BJ (cell line): Measurements from ENCODE around the gene UBR3. TPM values are rescaled to one million over a fixed set of nuclear protein-coding genes. Genes with fewer than 3 reads are reported as not detected.

Experiments used
- CTCF ChIA-PET: fragments of 350-600 bp; formaldehyde crosslinking; extraction: SDS; loops from one replicate; lab custom pipeline; 2021; ENCODE audit warnings: antibody characterized with exemption, inconsistent platforms; lab: Yijun Ruan, JAX
- POLR2A ChIA-PET: fragments of 300-600 bp; sonication (Branson Sonifier 250); formaldehyde crosslinking; extraction: SDS; loops from one replicate; lab custom pipeline; 2021; ENCODE audit warnings: antibody characterized with exemption; lab: Charles Lee
- DNase-seq: peaks from one replicate; pipeline ENCODE4 v3.0.0-alpha.2; 2011; ENCODE audit warnings: low read depth
- H3K27me3 ChIP-seq: 2 replicates; pipeline ENCODE4 v1.6.0; 2011; ENCODE audit warnings: low read length; ENCODE audit not compliant: control insufficient read depth, insufficient read depth
- H3K36me3 ChIP-seq: 2 replicates; pipeline ENCODE4 v1.5.1; 2011; ENCODE audit warnings: low read length; ENCODE audit not compliant: control insufficient read depth, insufficient read depth
- H3K4me3 ChIP-seq: 2 replicates; pipeline ENCODE4 v1.5.1; 2011; ENCODE audit warnings: low read depth, mild to moderate bottlenecking, control low read depth, low read length
- polyA plus RNA-seq: library from polyadenylated mRNA; depleted of rRNA; stranded (reverse); fragments of >200 nt; gene quantifications from 2 replicates; pipeline ENCODE4 v1.2.3, GENCODE V29; 2011
- TF ChIP-seq, protein P1 (sequence below): IDR thresholded peaks from 2 replicates; pipeline ENCODE4 v1.5.1; 2011; ENCODE audit warnings: low read depth, mild to moderate bottlenecking, control low read depth, inconsistent platforms, low read length, moderate library complexity; ENCODE audit not compliant: insufficient read depth

UBR3 gene
- polyA plus RNA-seq, 1 experiment = 7.5 TPM

DNA sequence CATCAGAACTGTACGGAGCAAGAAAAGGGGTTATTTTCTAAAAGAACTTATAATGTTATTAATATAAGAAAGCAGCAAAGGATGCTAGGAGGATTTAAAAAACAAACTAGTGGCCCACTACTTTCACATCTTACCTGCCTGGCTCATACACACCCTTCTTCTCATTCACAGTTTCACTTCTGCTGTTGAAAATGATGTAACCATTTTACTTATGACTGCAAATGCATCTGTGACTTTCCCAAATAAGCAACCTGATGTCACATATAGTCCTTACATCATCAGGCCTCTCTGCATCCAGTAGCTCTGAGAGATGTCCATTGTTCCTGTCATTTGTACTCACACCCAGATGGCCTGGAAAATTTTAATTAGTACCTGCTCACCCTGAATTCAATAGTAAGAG lies 248.9 kb downstream of the UBR3 start:
- ChIA-PET POLR2A (no interaction called here), CTCF (no interaction called here)
- DNase-seq = no peak

DNA sequence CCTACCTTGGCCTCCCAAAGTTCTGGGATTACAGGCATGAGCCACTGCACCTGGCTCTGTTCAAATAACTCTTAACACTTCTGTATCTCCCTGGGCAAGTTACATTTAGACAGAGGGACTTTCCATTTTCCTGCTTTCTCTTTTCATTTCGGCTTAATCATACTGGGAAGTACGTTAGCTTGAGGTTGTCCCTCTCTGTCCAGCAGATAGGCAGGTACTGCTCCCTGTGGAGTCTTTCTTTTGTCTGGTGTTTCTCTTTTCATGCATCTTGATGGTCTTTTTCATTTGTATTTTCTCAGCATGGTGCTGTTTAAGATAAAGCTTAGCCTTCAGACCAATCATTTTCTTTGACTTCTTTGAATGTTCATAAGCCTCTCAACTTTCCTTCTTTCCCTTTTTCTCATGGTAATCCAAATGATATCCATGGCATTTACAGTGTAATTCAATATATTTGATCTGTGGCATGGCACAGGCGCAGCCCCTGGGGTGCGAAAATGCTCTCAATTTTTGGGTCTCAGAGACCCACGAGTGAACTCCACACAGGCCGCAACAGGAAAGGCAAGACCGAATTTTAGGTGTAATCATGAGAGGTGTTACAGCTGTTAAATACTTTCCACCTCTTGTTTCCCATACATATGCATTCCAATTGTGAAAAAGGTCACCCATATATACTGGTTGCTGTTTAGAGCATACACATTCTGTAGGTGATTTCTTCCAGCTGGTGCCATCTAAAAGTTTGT lies 250.7 kb downstream of the UBR3 start:
- POLR2A ChIA-PET = no interaction called here
- no peak for DNase-seq
- CTCF ChIA-PET = no interaction called here
- Histone ChIP-seq H3K4me3 (no peak overlapping the region), H3K36me3 (peaks cover 2% of the 10 kb centered on the region; the same call in 1 of the 2 replicates), H3K27me3 (no peaks in the 10 kb centered on the region)
- TF ChIP-seq, protein P1, sequence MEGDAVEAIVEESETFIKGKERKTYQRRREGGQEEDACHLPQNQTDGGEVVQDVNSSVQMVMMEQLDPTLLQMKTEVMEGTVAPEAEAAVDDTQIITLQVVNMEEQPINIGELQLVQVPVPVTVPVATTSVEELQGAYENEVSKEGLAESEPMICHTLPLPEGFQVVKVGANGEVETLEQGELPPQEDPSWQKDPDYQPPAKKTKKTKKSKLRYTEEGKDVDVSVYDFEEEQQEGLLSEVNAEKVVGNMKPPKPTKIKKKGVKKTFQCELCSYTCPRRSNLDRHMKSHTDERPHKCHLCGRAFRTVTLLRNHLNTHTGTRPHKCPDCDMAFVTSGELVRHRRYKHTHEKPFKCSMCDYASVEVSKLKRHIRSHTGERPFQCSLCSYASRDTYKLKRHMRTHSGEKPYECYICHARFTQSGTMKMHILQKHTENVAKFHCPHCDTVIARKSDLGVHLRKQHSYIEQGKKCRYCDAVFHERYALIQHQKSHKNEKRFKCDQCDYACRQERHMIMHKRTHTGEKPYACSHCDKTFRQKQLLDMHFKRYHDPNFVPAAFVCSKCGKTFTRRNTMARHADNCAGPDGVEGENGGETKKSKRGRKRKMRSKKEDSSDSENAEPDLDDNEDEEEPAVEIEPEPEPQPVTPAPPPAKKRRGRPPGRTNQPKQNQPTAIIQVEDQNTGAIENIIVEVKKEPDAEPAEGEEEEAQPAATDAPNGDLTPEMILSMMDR = no peak

More for the DNA sequence above, 248.9 kb downstream of the UBR3 start:
- peaks cover 2% of the 10 kb centered on the region; the same call in 1 of the 2 replicates for H3K36me3 ChIP-seq
- no peaks in the 10 kb centered on the region for H3K27me3 ChIP-seq
- no peak overlapping the region for H3K4me3 ChIP-seq
- TF ChIP-seq, protein P1 = no peak

DNA sequence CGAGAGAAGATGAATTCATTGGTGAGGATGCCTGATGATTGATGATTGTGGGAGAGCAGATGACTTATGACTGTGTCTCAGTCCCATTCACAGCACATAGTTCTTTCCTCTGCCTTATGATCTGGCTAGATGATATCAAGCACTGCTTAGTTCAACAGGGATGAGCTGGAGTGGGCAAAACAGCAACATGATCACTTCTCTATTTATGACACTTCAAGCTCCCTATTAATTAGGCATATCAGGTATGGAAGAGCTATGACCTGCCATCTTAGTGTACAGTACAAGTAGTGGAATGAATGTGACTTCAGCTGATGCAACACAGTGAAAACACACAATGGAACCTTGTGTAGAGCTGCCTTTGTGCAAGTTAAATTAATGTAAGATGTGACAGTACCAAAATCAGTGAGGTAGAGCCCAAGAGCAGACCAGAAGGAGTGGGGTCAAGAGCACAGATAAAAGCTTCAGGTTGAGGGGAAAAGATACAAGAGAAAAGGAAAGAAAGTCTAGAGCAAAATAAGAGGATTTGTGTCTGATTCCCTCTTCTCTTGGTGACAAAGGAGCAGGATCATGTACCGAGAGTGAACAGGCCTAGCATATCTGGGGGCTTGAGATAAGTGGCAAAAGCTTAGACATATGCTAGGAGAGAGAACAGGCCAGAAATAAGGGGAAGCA lies 257.7 kb downstream of the UBR3 start:
- ChIA-PET CTCF (no interaction called here), POLR2A (no interaction called here)
- no peaks in the 10 kb centered on the region for H3K27me3 ChIP-seq
- H3K4me3 ChIP-seq = no peak overlapping the region
- TF ChIP-seq, protein P1 = no peak
- H3K36me3 ChIP-seq = no peaks in the 10 kb centered on the region
- no peak for DNase-seq

DNA sequence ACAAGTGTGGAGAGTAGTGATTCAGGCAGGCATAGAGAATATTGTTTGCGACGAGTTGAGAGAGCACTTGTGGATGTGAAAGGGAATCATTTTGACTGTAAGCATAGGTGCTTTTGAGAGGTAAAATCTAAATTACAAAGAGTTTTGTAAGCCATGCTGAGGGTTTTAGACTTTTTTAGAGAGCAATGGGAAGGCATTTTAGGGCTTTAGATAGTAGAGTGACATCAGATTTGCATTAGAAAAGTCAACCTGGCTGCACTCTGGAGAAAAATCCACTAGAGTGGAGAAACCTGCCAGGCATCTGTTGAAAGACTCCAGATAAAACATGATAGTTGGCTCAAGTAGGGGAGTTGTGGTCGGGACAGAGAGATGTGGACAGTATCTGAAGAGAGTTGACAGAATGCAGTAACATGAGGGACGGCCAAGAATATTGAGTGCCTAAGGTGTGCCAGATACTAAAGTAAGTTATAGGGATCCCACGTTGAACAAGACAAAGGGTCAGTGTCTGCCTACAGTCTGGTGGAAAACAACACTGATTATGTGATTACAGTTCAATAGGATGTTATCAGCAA lies 258.9 kb downstream of the UBR3 start:
- Histone ChIP-seq H3K4me3 (no peak overlapping the region), H3K27me3 (no peaks in the 10 kb centered on the region), H3K36me3 (no peaks in the 10 kb centered on the region)
- TF ChIP-seq, protein P1 = no peak
- no peak for DNase-seq
- ChIA-PET CTCF (no interaction called here), POLR2A (no interaction called here)

DNA sequence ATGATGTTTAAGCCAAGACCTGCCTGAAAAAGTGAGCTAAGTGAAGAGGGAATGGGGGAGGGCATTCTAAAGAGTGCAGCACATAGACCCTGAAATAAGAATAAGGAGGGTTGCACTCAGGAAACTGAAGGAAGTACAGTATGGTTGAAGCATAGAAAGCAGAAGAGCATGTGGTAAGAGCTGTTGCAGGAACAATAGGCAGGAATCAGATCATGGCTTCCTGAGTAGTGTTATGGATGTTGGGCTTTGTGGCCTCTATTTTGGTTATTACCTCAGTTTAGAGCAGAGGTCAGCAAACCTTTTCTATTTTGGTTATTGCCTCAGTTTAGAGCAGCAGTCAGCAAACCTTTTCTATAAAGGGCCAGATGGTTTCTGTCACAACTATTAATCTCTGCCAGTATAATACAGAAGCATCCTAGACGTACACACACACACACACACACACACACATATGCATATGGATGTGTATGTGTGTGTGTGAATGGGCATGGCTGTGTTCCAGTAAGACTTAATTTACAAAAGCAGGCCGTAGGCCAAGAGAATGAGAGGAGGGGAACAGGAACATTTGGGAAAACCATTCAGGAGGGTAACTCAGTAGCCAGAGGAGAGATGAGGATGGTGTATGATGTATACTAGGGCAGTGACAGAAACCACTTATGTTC lies 259.6 kb downstream of the UBR3 start:
- H3K4me3 ChIP-seq = no peak overlapping the region
- no peaks in the 10 kb centered on the region for H3K36me3 ChIP-seq
- no peak for DNase-seq
- TF ChIP-seq, protein P1 = no peak
- ChIA-PET CTCF (no interaction called here), POLR2A (no interaction called here)
- H3K27me3 ChIP-seq = no peaks in the 10 kb centered on the region
